HepG2 (cell line): Measurements from ENCODE around the gene BAHCC1. TPM values are rescaled to one million over a fixed set of nuclear protein-coding genes. Genes with fewer than 3 reads are reported as not detected.

Source experiments
- AKAP8 ChIP-seq: sonication (generic); formaldehyde crosslinking; IDR thresholded peaks from 2 replicates; pipeline ENCODE4 v1.5.1; 2020; ENCODE audit warnings: mild to moderate bottlenecking, missing genetic modification reagents
- HIVEP1 ChIP-seq: sonication (generic); formaldehyde crosslinking; IDR thresholded peaks from 2 replicates; pipeline ENCODE4 v1.4.0; 2020; ENCODE audit warnings: mild to moderate bottlenecking, missing genetic modification reagents
- HOXD1 ChIP-seq: sonication (generic); formaldehyde crosslinking; IDR thresholded peaks from 2 replicates; pipeline ENCODE4 v1.5.0; 2020; ENCODE audit warnings: missing genetic modification reagents
- IKZF4 ChIP-seq: sonication (generic); formaldehyde crosslinking; IDR thresholded peaks from 2 replicates; pipeline ENCODE4 v1.5.1; 2020; ENCODE audit warnings: borderline replicate concordance, mild to moderate bottlenecking, low read depth, missing genetic modification reagents; ENCODE audit errors: not compliant biosample characterization
- KAT8 ChIP-seq: IDR thresholded peaks from 2 replicates; pipeline ENCODE4 v1.6.1; 2016; ENCODE audit warnings: missing genetic modification reagents, missing compliant biosample characterization
- KLF11 ChIP-seq: IDR thresholded peaks from 2 replicates; pipeline ENCODE4 v1.6.1; 2016; ENCODE audit warnings: missing compliant biosample characterization
- MYC ChIP-seq: sonication (generic); formaldehyde crosslinking; IDR thresholded peaks from 2 replicates; pipeline ENCODE4 v1.9.0; 2021; ENCODE audit warnings: missing genetic modification reagents, borderline replicate concordance
- NFKB2 ChIP-seq: sonication (generic); formaldehyde crosslinking; IDR thresholded peaks from 2 replicates; pipeline ENCODE4 v1.4.0; 2020; ENCODE audit warnings: missing genetic modification reagents, borderline replicate concordance
- NFYB ChIP-seq: sonication (generic); formaldehyde crosslinking; IDR thresholded peaks from 2 replicates; pipeline ENCODE4 v1.4.0; 2020; ENCODE audit warnings: missing genetic modification reagents
- RBM22 ChIP-seq: fragments of 200-400 bp; formaldehyde crosslinking; optimal IDR thresholded peaks from 2 replicates; pipeline ENCODE3; 2017; ENCODE audit warnings: mild to moderate bottlenecking, low read length, moderate library complexity
- SP2 ChIP-seq: sonication (generic); formaldehyde crosslinking; IDR thresholded peaks from 2 replicates; pipeline ENCODE4 v1.5.1; 2020; ENCODE audit warnings: mild to moderate bottlenecking, missing genetic modification reagents
- TAF1 ChIP-seq: sonication (generic); formaldehyde crosslinking; IDR thresholded peaks from 2 replicates; pipeline ENCODE4 v1.4.0; 2020; ENCODE audit warnings: missing genetic modification reagents
- U2AF1 ChIP-seq: fragments of 200-400 bp; formaldehyde crosslinking; optimal IDR thresholded peaks from 2 replicates; pipeline ENCODE3; 2017; ENCODE audit warnings: mild to moderate bottlenecking, low read depth, low read length
- ZBTB20 ChIP-seq: sonication (generic); formaldehyde crosslinking; IDR thresholded peaks from 2 replicates; pipeline ENCODE4 v1.8.1; 2023; ENCODE audit warnings: missing genetic modification reagents, low read depth, mild to moderate bottlenecking, borderline replicate concordance
- ZBTB42 ChIP-seq: sonication (generic); formaldehyde crosslinking; IDR thresholded peaks from 2 replicates; pipeline ENCODE4 v1.5.0; 2020; ENCODE audit warnings: mild to moderate bottlenecking, missing genetic modification reagents
- ZMYM3 ChIP-seq: sonication (generic); formaldehyde crosslinking; IDR thresholded peaks from 2 replicates; pipeline ENCODE4 v1.5.1; 2020; ENCODE audit warnings: mild to moderate bottlenecking, missing genetic modification reagents
- ZNF263 ChIP-seq: sonication (generic); formaldehyde crosslinking; IDR thresholded peaks from 2 replicates; pipeline ENCODE4 v1.4.0; 2020; ENCODE audit warnings: missing genetic modification reagents
- ZNF274 ChIP-seq: sonication (generic); formaldehyde crosslinking; IDR thresholded peaks from 2 replicates; pipeline ENCODE4 v1.5.1; 2020; ENCODE audit warnings: mild to moderate bottlenecking, missing genetic modification reagents
- ZNF34 ChIP-seq: sonication (generic); formaldehyde crosslinking; IDR thresholded peaks from 2 replicates; pipeline ENCODE4 v1.4.0; 2020; ENCODE audit warnings: mild to moderate bottlenecking, missing genetic modification reagents, borderline replicate concordance
- ZNF446 ChIP-seq: sonication (generic); formaldehyde crosslinking; IDR thresholded peaks from 2 replicates; pipeline ENCODE4 v1.5.0; 2020; ENCODE audit warnings: mild to moderate bottlenecking, missing genetic modification reagents
- ZNF687 ChIP-seq: sonication (generic); formaldehyde crosslinking; IDR thresholded peaks from 2 replicates; pipeline ENCODE4 v1.5.1; 2020; ENCODE audit warnings: mild to moderate bottlenecking, missing genetic modification reagents, moderate library complexity
- ZNF772 ChIP-seq: sonication (generic); formaldehyde crosslinking; IDR thresholded peaks from 2 replicates; pipeline ENCODE4 v1.5.0; 2020; ENCODE audit warnings: mild to moderate bottlenecking, missing genetic modification reagents
- ZZZ3 ChIP-seq: sonication (generic); formaldehyde crosslinking; IDR thresholded peaks from 2 replicates; pipeline ENCODE4 v1.4.0; 2020; ENCODE audit warnings: missing genetic modification reagents, mild to moderate bottlenecking, borderline replicate concordance
- polyA plus RNA-seq, 8 experiments: library from polyadenylated mRNA; depleted of rRNA in 3 of 8; stranded (reverse) in 7 of 8; unstranded in 1 of 8; fragments of >200 nt; fragmentation: Illumina TruSeq in 4 of 8; extraction: Trizol in 4 of 8; gene quantifications; 2 replicates each; pipeline versions ENCODE4 v1.2.1 to v1.2.3, GENCODE V29; 2011 to 2016; ENCODE audit warnings: low read depth in 4 of 8, missing spikeins in 1 of 8, mixed read lengths in 1 of 8; ENCODE audit not compliant: insufficient read depth in 1 of 8
- total RNA-seq, 5 experiments: library from RNA; depleted of rRNA; stranded (reverse); fragments of >200 nt; fragmentation: Illumina TruSeq; extraction: Trizol; gene quantifications; 2 replicates each; pipeline ENCODE4 v1.2.3, GENCODE V29; 2016; ENCODE audit warnings: low read depth in 1 of 5
- TF ChIP-seq, protein P1 (sequence below): sonication (generic); formaldehyde crosslinking; conservative IDR thresholded peaks from 2 replicates; pipeline ENCODE4 v1.4.0; 2020; ENCODE audit warnings: missing genetic modification reagents

The BAHCC1 gene
- total and polyA plus RNA-seq, 2 of the 13 experiments (the other 11 are each of a cell fraction or from before 2014, with no cell fraction given), result 1.4 to 1.7 TPM

- no peak for TF ChIP-seq SP2 (CRISPR knock-in tag)
- TF ChIP-seq AKAP8 (CRISPR knock-in tag), result peak; percentile 23; the same call in 1 of the 2 replicates
- TF ChIP-seq RBM22, result no peak
- 0 out of 2 replicates have a peak, but pooled peaks have one; percentile 22 for TF ChIP-seq ZNF274 (CRISPR knock-in tag)
- TF ChIP-seq ZNF446, result no peak
- no peak for TF ChIP-seq ZBTB20 (CRISPR knock-in tag)
- TF ChIP-seq MYC, result no peak
- TF ChIP-seq ZMYM3 (CRISPR knock-in tag), result peak; percentile 48; the same call in 1 of the 2 replicates
- TF ChIP-seq ZNF263 (CRISPR knock-in tag), result 0 out of 2 replicates have a peak, but pooled peaks have one; percentile 12
- no peak for TF ChIP-seq ZZZ3 (CRISPR knock-in tag)
- TF ChIP-seq NFYB, result 0 out of 2 replicates have a peak, but pooled peaks have one; percentile 1
- peak; percentile 3 for TF ChIP-seq IKZF4 (CRISPR knock-in tag)
- 0 out of 2 replicates have a peak, but pooled peaks have one; percentile 8 for TF ChIP-seq ZNF687 (CRISPR knock-in tag)
- peak; percentile 2; the same call in 1 of the 2 replicates for TF ChIP-seq TAF1
- no peak for TF ChIP-seq ZBTB42
- no peak for TF ChIP-seq ZNF34 (CRISPR knock-in tag)
- TF ChIP-seq U2AF1, result peak; percentile 34
- peak; percentile 24; the same call in 1 of the 2 replicates for TF ChIP-seq ZNF772 (CRISPR knock-in tag)
- TF ChIP-seq KLF11 (CRISPR knock-in tag), result no peak
- TF ChIP-seq KAT8 (CRISPR knock-in tag), result no peak
- TF ChIP-seq, protein P1, sequence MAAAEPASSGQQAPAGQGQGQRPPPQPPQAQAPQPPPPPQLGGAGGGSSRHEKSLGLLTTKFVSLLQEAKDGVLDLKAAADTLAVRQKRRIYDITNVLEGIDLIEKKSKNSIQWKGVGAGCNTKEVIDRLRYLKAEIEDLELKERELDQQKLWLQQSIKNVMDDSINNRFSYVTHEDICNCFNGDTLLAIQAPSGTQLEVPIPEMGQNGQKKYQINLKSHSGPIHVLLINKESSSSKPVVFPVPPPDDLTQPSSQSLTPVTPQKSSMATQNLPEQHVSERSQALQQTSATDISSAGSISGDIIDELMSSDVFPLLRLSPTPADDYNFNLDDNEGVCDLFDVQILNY (CRISPR knock-in tag), result no peak
- peak; percentile 70; the same call in 1 of the 2 replicates for TF ChIP-seq NFKB2 (CRISPR knock-in tag)
- TF ChIP-seq HOXD1, result no peak
- 0 out of 2 replicates have a peak, but pooled peaks have one; percentile 35 for TF ChIP-seq HIVEP1 (CRISPR knock-in tag)
Observed at GRCh38 chr17:81515530-81516041, 120.3 kb downstream of the BAHCC1 start (continued).
